DND-41 (cell line): Measurements from ENCODE around the gene TFRC.

Experiments used
- CTCF ChIP-seq: IDR thresholded peaks from 2 replicates; pipeline ENCODE4 v1.5.1; 2012; ENCODE audit warnings: borderline replicate concordance, low read length, moderate library complexity, mild to moderate bottlenecking; ENCODE audit not compliant: poor library complexity, severe bottlenecking; ENCODE audit errors: extremely low read depth
- EZH2 ChIP-seq: IDR thresholded peaks from 3 replicates; pipeline ENCODE4 v1.6.1; 2012; ENCODE audit warnings: borderline replicate concordance, low read depth, mild to moderate bottlenecking, moderate library complexity, low read length, inconsistent platforms; ENCODE audit not compliant: severe bottlenecking

DNA sequence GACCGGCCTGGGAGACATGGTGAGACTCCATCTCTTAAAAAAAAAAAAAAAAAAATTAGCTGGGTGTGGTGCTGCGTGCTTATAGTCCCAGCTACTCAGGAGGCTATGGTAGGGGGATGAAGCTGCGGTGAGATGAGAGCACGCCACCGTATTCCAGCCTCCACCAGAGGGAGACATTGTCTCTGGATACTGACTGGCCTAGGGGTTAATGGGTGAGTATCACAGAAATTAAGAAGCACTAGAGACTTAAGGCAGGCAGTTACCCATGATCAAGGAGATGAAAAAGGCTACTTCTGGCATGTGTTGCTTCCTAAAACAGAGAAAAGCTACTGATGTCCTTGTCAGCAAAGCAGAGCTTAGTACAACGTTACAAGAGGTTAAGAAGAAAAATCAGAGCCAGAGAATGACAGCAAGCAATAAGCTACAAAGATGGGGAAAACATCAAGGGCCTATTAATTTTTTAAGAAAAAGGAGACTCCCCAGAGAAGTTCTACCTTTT is 8.6 kb downstream of the TFRC start:
- peak; percentile 93 for TF ChIP-seq CTCF
- no peak for TF ChIP-seq EZH2
